ENCODE results near the gene CYP4A22. TPM values are rescaled to one million over a fixed set of nuclear protein-coding genes. Genes with fewer than 3 reads are reported as not detected.
"Not testable (repeated sequence)": the region's sequence is repeated elsewhere in the genome, so short reads cannot be mapped to it uniquely, and the experiment has no call there.

Gene CYP4A22
- polyA plus RNA-seq (2012; ENCODE audit: insufficient read depth, insufficient read length), result not detected

GRCh38 chr1:47137198-47137597 lies at the start of gene CYP4A22:
Gene CYP4A22, plus strand, starts transcription at chr1:47137441. Its CDS starts 45 bp downstream, at chr1:47137486.
- no peak for DNase-seq (ENCODE audit: low read depth, low spot score)
- H3K4me3 ChIP-seq (ENCODE audit: low read length), result no peak within 1 kb of the TSS

- DNase-seq (ENCODE audit: low read depth, low spot score), result peak; percentile 32
- not testable (repeated sequence) for H3K4me3 ChIP-seq (ENCODE audit: low read length)
Observed at GRCh38 chr1:47089356-47089755, 47.9 kb upstream of the CYP4A22 start.

GRCh38 chr1:47091476-47091875 lies 45.8 kb upstream of the CYP4A22 start:
- DNase-seq (ENCODE audit: low read depth, low spot score); H3K4me3 ChIP-seq (ENCODE audit: low read length): not testable (repeated sequence)

- H3K4me3 ChIP-seq (ENCODE audit: low read length), result no peak overlapping the region
- no peak for DNase-seq (ENCODE audit: low read depth, low spot score)
Observed at GRCh38 chr1:47104816-47105215, 32.4 kb upstream of the CYP4A22 start.

GRCh38 chr1:47106792-47107191 lies 30.4 kb upstream of the CYP4A22 start:
- H3K4me3 ChIP-seq (ENCODE audit: low read length), result no peak overlapping the region
- DNase-seq (ENCODE audit: low read depth, low spot score), result no peak

GRCh38 chr1:47107851-47108574 lies 29.2 kb upstream of the CYP4A22 start:
- not testable (repeated sequence) for DNase-seq (ENCODE audit: low read depth, low spot score); H3K4me3 ChIP-seq (ENCODE audit: low read length)

- not testable (repeated sequence) for H3K4me3 ChIP-seq (ENCODE audit: low read length); DNase-seq (ENCODE audit: low read depth, low spot score)
Observed at GRCh38 chr1:47109482-47109881, 27.8 kb upstream of the CYP4A22 start.

GRCh38 chr1:47113178-47113577 lies 24.1 kb upstream of the CYP4A22 start:
- DNase-seq (ENCODE audit: low read depth, low spot score), result no peak
- H3K4me3 ChIP-seq (ENCODE audit: low read length), result no peak overlapping the region

GRCh38 chr1:47121039-47121438 lies 16.2 kb upstream of the CYP4A22 start:
- not testable (repeated sequence) for H3K4me3 ChIP-seq (ENCODE audit: low read length); DNase-seq (ENCODE audit: low read depth, low spot score)

- not testable (repeated sequence) for DNase-seq (ENCODE audit: low read depth, low spot score); H3K4me3 ChIP-seq (ENCODE audit: low read length)
Observed at GRCh38 chr1:47124834-47125233, 12.4 kb upstream of the CYP4A22 start.

GRCh38 chr1:47126997-47127396 lies 10.2 kb upstream of the CYP4A22 start:
- not testable (repeated sequence) for H3K4me3 ChIP-seq (ENCODE audit: low read length); DNase-seq (ENCODE audit: low read depth, low spot score)

GRCh38 chr1:47128221-47128620 lies 9.0 kb upstream of the CYP4A22 start:
- DNase-seq (ENCODE audit: low read depth, low spot score), result no peak
- no peak overlapping the region for H3K4me3 ChIP-seq (ENCODE audit: low read length)

- DNase-seq (ENCODE audit: low read depth, low spot score); H3K4me3 ChIP-seq (ENCODE audit: low read length): not testable (repeated sequence)
Observed at GRCh38 chr1:47128854-47129253, 8.4 kb upstream of the CYP4A22 start.

- not testable (repeated sequence) for DNase-seq (ENCODE audit: low read depth, low spot score); H3K4me3 ChIP-seq (ENCODE audit: low read length)
Observed at GRCh38 chr1:47129489-47130230, 7.6 kb upstream of the CYP4A22 start.

GRCh38 chr1:47132665-47133064 lies 4.6 kb upstream of the CYP4A22 start:
- DNase-seq (ENCODE audit: low read depth, low spot score), result not testable (repeated sequence)

GRCh38 chr1:47137925-47138615 lies 829 bp downstream of the CYP4A22 start:
- no peak for DNase-seq (ENCODE audit: low read depth, low spot score)
- H3K4me3 ChIP-seq (ENCODE audit: low read length), result no peak overlapping the region

More at GRCh38 chr1:47132665-47133064, 4.6 kb upstream of the CYP4A22 start:
- H3K4me3 ChIP-seq (ENCODE audit: low read length), result not testable (repeated sequence)

GRCh38 chr1:47140358-47140757 lies 3.1 kb downstream of the CYP4A22 start:
- not testable (repeated sequence) for H3K4me3 ChIP-seq (ENCODE audit: low read length); DNase-seq (ENCODE audit: low read depth, low spot score)

GRCh38 chr1:47143654-47144053 lies 6.4 kb downstream of the CYP4A22 start:
- not testable (repeated sequence) for DNase-seq (ENCODE audit: low read depth, low spot score); H3K4me3 ChIP-seq (ENCODE audit: low read length)

- DNase-seq (ENCODE audit: low read depth, low spot score); H3K4me3 ChIP-seq (ENCODE audit: low read length): not testable (repeated sequence)
Observed at GRCh38 chr1:47146495-47146894, 9.3 kb downstream of the CYP4A22 start.
